Stimulated activated CD4-positive, alpha-beta T cell treated with anti-CD3 and anti-CD28 coated beads, Interleukin-1b, Interleukin-23, amount 100 ng/mL, for 1 hour (primary cell): ENCODE data around the gene TNFRSF8.
"Not testable (repeated sequence)": the region's sequence is repeated elsewhere in the genome, so short reads cannot be mapped to it uniquely, and the experiment has no call there.

Experiments
- DNase-seq, 2 donors: peaks; one replicate each; pipeline ENCODE4 v3.0.0-alpha.2; 2020; ENCODE audit warnings: low read depth in 2 of 2

The TNFRSF8 gene

GRCh38 chr1:12083766-12084165 is 20.7 kb downstream of the TNFRSF8 start:
- no peak for DNase-seq

DNA sequence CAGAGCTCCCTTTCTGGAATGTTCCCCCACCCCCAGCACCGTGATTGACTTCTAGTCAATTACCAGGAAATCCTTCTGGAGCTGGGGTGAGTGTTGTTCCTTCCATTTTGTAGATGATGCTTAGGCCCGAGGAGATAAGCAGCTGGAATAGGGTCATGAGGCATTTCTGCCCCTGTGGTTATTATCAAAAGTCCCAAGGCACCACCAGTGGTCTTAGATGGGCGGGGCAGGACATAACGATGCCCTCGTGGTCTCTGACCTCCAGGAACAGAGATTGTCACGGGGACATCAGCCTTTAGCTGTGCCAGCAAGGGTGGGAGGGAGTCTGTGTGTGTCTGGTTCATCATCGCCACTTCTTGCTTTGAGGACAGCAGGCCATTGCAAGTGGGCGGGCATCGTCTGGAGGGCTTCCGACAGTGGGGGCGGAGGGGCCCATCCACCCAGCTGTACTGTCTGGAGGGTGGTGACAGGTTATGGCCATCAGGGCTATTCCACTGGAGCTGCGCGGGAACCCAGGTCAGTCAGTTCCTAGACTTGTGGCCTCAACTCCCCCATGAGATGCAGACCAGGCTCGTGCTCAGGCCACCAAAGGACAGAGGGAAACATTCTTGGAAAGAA is 22.6 kb downstream of the TNFRSF8 start:
- DNase-seq: no peak

GRCh38 chr1:12087797-12088314 is 24.8 kb downstream of the TNFRSF8 start:
- DNase-seq: no peak

- DNase-seq: no peak
Measured at GRCh38 chr1:12088607-12089006, 25.5 kb downstream of the TNFRSF8 start.

DNA sequence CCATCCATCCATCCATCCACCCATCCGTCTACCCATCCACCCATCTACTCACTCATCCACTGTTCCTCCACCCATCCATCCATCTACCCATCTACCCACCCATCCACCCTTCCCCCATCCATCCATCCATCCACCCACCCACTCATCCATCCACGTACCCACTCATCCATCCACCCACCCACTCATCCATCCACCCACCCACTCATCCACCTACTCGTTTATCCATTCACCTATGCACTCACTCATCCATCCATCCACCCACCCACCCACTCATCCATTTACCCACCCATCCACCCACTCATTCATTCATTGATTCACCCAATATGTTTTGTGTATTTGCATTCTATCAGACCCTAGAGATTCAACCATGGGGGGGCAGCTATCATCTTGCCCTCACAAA is 27.2 kb downstream of the TNFRSF8 start:
- DNase-seq: no peak

- no peak for DNase-seq
Measured at GRCh38 chr1:12091191-12091590, 28.1 kb downstream of the TNFRSF8 start.

DNA sequence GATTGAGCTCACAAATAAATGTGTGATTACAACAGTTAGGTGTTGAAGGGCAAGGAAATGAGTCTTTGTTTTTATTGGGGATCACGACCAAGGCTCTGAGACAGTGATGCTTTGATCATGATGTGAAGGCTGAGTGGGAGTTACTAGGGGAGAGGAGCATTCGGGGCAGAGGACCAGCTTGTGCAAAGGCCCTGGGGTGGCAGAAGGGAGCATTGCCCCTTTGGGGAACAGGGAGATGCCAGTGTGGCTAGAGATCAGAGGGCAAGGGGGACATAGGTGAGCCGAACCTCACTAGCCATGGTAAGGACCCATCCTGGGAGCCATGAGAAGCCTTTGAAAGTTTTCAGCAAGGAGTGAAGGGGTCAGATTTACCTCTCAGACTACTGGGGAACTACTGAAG is 31.1 kb downstream of the TNFRSF8 start:
- no peak for DNase-seq

DNA sequence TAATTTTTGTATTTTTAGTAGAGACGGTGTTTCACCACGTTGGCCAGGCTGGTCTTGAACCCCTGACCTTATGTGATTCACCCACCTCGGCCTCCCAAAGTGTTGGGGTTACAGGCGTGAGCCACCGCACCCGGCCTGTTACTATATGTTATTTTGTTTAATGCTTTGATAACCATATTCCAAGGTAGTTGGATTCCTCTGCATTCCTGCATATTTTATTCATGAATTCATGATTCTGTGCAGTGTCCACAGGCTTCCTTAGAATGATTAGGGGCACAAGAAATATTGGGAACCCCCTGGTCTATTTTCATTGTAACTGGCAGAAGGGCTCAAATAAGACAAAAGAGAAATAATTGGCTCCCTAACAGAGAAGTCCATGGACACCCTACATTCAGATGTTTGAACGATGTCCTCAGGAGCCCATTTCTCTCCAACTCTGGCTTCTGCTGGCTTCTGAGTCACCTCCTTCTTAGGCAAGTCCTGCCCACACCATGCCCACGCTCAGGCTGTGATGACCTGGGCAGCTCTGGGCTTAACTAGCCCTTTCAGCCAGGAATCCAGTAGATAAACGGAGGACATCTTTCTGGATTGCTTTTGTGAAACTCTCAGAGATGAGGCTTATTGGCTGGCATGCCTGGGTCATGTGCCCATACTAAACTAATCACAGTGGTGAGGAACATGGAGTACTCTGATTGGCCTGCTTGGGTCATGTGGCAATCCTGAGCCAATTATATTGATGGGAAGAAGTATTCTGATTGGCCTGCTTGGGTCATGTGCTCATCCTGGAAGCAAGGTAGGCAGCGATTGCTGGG is 32.6 kb downstream of the TNFRSF8 start:
- DNase-seq: no peak

- no peak for DNase-seq
Measured at GRCh38 chr1:12096615-12097014, 33.5 kb downstream of the TNFRSF8 start.

GRCh38 chr1:12097321-12097720 is 34.2 kb downstream of the TNFRSF8 start:
- DNase-seq: no peak

- no peak for DNase-seq
Measured at GRCh38 chr1:12098786-12099185, 35.7 kb downstream of the TNFRSF8 start.

DNA sequence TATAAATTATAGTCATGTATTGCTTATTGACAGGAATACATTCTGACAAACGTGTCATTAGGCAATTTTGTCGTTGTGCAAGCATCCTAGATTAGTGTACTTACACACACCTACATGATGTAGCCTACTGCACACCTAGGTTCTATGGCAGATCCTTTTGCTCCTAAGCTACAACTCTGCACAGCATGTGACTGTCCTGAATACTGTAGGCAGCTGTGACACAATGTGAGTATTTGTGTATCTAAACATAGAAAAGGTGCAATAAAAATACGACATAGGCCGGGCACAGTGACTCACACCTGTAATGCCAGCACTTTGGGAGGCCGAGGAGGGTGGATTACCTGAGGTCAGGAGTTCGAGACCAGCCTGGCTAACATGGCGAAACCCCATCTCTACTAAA is 36.5 kb downstream of the TNFRSF8 start:
- DNase-seq: no peak

- no peak for DNase-seq
Measured at GRCh38 chr1:12100071-12100470, 37.0 kb downstream of the TNFRSF8 start.

- not testable (repeated sequence) for DNase-seq
Measured at GRCh38 chr1:12101120-12101519, 38.0 kb downstream of the TNFRSF8 start.

DNA sequence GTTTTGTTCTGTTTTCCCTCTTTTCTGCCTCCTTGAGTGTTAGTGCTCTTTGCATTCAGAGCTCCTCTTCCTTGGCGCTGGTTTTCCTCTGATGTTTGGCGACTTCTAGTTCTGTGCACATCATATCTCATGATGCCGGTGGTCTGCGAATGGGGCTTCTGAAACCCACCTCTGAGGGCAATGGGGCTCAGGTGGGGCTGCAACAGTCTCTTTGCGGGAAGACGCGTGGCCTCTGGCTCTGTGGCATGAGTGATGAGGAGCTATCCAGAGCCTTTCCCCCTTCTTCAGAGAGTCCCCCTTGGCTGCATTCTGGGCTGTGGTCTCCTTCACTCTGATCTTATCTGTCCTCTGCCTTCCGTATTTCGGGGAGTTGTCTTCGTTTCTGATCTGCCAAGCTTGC is 39.0 kb downstream of the TNFRSF8 start:
- DNase-seq: no peak

DNA sequence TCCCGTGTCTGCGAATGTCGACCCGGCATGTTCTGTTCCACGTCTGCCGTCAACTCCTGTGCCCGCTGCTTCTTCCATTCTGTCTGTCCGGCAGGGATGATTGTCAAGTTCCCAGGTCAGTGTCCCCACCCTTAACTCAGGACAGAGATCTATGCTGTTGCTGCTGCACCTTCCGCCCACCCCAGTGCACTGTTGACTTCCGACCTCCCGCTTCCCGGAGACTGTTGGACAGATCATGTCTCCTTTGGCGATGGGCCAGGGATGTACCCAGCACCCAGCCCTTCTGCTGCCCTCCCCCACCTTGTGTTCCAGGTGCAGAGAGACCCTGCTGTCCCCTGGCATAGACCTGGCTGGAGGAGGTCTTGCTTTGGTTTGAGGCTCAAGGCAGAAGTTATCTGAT is 41.3 kb downstream of the TNFRSF8 start:
- DNase-seq: no peak

- no peak for DNase-seq
Measured at GRCh38 chr1:12106153-12106552, 43.0 kb downstream of the TNFRSF8 start.

DNA sequence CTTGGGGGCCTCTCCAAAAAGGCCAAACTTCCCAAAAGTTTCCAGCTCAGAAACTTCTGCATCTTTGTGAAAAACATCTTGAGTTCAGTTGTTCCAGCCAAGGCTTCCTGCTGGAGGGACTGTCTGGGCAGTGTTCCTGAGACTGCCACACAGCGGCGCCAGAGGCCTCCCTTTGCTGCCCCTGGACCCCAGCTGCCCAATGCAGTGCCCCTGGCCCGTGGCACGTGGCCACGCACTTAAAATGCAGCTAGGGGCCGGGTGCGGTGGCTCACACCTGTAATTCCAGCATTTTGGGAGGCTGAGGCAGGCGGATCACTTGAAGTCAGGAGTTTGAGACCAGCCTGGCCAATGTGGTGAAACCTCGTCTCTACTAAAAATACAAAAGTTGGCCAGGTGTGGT is 43.8 kb downstream of the TNFRSF8 start:
- not testable (repeated sequence) for DNase-seq

- no peak for DNase-seq
Measured at GRCh38 chr1:12107718-12108117, 44.6 kb downstream of the TNFRSF8 start.

- DNase-seq: no peak
Measured at GRCh38 chr1:12109901-12110300, 46.8 kb downstream of the TNFRSF8 start.

DNA sequence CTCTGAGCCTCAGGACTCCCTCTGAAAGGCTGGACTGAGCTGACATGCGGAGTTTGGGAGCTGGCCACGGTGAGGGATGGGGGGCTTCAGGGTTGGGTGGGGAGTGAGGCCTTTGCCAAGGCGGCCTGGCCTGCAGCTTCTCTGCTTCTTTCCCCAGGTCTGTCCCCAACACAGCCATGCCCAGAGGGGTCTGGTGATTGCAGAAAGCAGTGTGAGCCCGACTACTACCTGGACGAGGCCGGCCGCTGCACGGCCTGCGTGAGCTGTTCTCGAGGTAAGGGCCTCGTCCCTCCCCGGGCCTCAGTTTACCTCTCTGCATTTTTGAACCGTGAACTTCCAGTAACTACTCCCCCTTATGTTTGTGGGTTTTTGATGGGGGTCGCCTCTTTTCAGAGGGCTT is 48.6 kb downstream of the TNFRSF8 start:
- no peak for DNase-seq

DNA sequence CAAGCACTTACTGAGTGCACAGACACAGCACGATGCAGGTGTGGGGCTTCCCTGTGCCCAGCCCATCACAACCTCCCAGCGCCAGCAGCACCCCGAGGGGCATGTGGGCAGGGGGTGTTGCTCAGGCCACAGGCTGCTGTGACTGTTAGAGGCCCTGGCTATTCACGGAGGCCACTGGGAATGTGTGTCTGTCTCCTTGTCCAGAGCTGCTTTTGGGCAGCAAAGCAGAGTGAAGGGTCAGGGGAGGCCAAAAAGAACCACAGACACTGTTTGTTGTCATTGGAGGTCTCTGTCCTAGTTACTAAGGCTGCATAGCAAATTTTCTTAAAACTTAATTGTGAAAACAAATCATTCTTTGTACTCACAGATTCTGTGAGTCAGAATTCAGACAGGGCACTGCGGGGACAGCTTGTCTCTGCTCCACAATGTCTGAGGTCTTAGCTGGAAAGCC is 49.6 kb downstream of the TNFRSF8 start:
- DNase-seq: no peak
